Measurements from ENCODE around the gene PLBD1.

- no peak for TF ChIP-seq CTCF (conservative IDR thresholded peaks at IDR 0.05; ENCODE audit: low read depth, low read length)
- no peak for TF ChIP-seq EZH2 (IDR thresholded peaks at IDR 0.05; ENCODE audit: borderline replicate concordance, low read depth, low read length, poor library complexity, severe bottlenecking)
Observed at GRCh38 chr12:14562279-14562678, 5.4 kb downstream of the PLBD1 start.

Data from A673 (cell line).